Forelimb muscle (tissue), 1 donor: ENCODE data around the gene MAGEA9B. TPM values are rescaled to one million over a fixed set of nuclear protein-coding genes. Genes with fewer than 3 reads are reported as not detected.
"Not testable (repeated sequence)": the region's sequence is repeated elsewhere in the genome, so short reads cannot be mapped to it uniquely, and the experiment has no call there.

ENCODE experiments used
- DNase-seq: peaks from one replicate; pipeline ENCODE4 v3.0.0-alpha.2; 2013; ENCODE audit warnings: low read depth
- polyA plus RNA-seq: library from polyadenylated mRNA; unstranded; fragments of 120-200 nt; gene quantifications from one replicate; pipeline ENCODE4 v1.2.1, GENCODE V29; 2013; ENCODE audit not compliant: insufficient read length

The MAGEA9B gene
- polyA plus RNA-seq, 1 donor = not detected

- DNase-seq = not testable (repeated sequence)
Measured at GRCh38 chrX:149534926-149535602, 52.2 kb downstream of the MAGEA9B start.

- not testable (repeated sequence) for DNase-seq
Measured at GRCh38 chrX:149533999-149534398, 53.3 kb downstream of the MAGEA9B start.

GRCh38 chrX:149532868-149533267 lies 54.4 kb downstream of the MAGEA9B start:
- not testable (repeated sequence) for DNase-seq

Other genes with a start within 250 kb of the MAGEA9B start
- 27.2 TPM for gene IDS, start 82.2 kb downstream of the MAGEA9B start, polyA plus RNA-seq
- gene EOLA1, start 46.4 kb downstream of the MAGEA9B start, polyA plus RNA-seq = 21.4 TPM
- 1.1 TPM for gene HSFX3, start 37.5 kb downstream of the MAGEA9B start, polyA plus RNA-seq
- gene HSFX2, start 7.9 kb upstream of the MAGEA9B start, polyA plus RNA-seq = 0.18 TPM
- gene TMEM185A, start 44.3 kb upstream of the MAGEA9B start, polyA plus RNA-seq = 28.0 TPM
- not detected for gene MAGEA11, start 124.6 kb upstream of the MAGEA9B start, polyA plus RNA-seq
- 2.6 TPM for gene HSFX1, start 186.6 kb upstream of the MAGEA9B start, polyA plus RNA-seq
- not detected for gene MAGEA9, start 194.5 kb upstream of the MAGEA9B start, polyA plus RNA-seq